HG02973 (cell line): ENCODE results near the gene DICER1.
"Not testable (repeated sequence)": the region's sequence is repeated elsewhere in the genome, so short reads cannot be mapped to it uniquely, and the experiment has no call there.

Experiments
- ATAC-seq: cut with Tn5 transposase; IDR thresholded peaks from one replicate; pipeline ENCODE4 v1.9.1; 2021; ENCODE audit warnings: moderate library complexity; ENCODE audit not compliant: unreplicated experiment

The DICER1 gene, protein sequence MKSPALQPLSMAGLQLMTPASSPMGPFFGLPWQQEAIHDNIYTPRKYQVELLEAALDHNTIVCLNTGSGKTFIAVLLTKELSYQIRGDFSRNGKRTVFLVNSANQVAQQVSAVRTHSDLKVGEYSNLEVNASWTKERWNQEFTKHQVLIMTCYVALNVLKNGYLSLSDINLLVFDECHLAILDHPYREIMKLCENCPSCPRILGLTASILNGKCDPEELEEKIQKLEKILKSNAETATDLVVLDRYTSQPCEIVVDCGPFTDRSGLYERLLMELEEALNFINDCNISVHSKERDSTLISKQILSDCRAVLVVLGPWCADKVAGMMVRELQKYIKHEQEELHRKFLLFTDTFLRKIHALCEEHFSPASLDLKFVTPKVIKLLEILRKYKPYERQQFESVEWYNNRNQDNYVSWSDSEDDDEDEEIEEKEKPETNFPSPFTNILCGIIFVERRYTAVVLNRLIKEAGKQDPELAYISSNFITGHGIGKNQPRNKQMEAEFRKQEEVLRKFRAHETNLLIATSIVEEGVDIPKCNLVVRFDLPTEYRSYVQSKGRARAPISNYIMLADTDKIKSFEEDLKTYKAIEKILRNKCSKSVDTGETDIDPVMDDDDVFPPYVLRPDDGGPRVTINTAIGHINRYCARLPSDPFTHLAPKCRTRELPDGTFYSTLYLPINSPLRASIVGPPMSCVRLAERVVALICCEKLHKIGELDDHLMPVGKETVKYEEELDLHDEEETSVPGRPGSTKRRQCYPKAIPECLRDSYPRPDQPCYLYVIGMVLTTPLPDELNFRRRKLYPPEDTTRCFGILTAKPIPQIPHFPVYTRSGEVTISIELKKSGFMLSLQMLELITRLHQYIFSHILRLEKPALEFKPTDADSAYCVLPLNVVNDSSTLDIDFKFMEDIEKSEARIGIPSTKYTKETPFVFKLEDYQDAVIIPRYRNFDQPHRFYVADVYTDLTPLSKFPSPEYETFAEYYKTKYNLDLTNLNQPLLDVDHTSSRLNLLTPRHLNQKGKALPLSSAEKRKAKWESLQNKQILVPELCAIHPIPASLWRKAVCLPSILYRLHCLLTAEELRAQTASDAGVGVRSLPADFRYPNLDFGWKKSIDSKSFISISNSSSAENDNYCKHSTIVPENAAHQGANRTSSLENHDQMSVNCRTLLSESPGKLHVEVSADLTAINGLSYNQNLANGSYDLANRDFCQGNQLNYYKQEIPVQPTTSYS (N-terminal part only)

DNA sequence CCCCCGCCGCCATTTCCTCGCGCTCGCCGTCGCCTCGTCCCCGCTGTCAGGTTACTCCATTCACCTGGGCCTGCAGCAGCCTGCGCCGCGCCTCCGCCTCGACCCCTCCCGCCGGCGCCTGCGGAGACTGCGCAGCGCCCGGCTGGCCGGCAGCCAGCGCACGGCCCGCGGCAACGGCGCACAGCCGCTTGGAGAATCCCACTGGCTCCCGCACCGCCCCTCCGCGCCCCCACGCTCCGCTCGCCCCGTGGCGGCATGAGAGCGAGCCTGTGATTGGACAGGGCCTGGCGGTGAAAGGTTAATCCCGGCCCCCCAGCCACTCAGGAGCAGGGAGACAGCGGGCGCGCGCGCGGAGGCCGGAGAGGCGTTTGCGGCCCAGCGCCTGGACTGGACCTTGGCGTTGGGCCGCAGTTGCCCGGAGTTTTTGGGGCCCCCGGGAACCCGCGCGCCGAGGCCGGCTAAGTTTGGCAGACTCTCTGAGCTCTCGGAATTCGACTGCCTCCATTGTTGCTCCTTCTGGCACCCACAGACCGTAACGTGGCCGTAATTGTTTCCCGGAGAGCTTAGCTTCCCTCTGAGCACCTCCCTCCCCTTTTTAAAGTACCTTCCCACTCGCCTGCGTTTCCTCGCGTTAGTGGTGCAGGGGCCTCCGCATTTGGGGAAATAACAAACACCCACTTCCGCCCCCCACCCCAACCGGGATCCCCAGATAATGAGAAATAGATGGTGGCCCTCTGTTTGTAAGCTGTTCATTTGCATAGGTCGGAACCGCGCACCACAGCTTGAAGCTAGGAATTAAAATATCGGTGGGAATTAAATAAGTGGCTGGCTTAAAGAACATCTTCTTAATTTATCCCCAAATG, at the start of gene DICER1:
DICER1 (minus strand) TSS at position 203 of the 863 bp plus-strand sequence. CDS start 24,071 bp downstream, outside the sequence.
- peak; percentile 70 for ATAC-seq

DNA sequence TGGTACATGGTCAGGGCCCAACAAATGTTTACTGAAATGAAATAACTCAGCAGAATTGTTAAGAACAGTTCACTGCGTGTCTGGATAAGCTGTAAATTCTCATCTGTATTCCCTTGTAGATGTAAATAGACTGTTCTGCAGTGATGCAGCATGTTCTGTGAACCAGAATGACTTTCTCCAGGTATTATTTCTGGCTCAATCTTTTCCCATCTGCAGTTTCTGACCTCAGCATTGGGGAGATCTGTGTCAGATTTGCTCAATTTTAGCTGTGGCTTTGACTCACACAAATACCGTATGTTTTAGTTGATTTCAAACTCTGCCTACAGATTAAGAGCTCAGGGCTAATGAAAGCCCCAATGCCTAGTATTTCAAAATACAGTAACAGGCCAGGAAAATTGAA, 49.2 kb upstream of the DICER1 start:
- ATAC-seq: no peak

DNA sequence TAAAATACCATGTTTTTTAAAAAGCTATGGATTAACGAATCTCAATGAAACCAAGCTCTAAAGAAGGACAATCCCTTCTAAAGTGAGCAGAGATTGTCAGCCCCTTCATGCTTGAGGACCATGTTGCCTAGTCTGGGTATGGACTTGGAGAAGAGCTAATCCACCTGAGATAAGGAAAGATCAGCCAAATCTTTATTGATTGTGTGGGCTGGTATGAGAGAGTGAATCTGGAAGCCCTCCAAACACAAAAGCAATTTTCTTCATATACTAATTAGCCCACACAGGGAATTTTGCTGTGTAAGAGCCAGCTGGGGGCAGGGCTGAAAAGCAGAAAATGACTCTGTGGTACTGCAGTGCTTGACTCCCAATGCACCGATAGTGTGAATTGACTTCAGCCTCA, 47.4 kb upstream of the DICER1 start:
- no peak for ATAC-seq

DNA sequence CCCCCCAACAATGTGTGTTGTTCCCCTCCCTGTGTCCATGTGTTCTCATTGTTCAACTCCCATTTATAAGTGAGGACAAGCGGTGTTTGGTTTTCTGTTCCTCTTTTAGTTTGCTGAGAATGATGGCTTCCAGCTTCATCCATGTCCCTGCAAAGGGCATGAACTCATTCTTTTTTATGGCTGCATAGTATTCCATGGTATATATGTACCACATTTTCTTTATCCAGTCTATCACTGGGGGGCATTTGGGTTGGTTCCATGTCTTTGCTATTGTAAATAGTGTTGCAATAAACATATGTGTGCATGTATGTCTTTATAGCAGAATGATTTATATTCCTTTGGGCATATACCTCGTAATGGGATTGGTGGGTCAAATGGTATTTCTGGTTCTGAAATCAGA, 44.4 kb upstream of the DICER1 start:
- ATAC-seq: not testable (repeated sequence)

DNA sequence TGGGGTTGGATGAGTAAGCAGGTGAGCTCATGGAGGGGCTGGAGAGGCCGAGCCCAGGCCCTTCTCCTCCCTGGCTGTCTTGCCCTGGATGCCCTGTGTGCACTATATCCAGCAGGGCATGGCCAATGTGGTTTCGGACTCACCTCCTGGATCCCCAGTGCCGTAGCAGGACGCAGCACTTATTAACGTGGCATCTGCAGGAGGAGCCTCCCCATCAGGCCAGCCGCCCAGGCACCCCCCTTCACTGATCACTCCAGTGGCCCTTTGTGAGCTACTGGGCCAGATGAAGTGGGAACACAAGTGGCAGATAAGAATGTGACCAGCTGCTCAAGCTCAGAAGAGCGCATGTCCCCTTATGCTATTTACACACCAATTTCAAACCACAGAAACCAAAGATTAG, 43.1 kb upstream of the DICER1 start:
- no peak for ATAC-seq

DNA sequence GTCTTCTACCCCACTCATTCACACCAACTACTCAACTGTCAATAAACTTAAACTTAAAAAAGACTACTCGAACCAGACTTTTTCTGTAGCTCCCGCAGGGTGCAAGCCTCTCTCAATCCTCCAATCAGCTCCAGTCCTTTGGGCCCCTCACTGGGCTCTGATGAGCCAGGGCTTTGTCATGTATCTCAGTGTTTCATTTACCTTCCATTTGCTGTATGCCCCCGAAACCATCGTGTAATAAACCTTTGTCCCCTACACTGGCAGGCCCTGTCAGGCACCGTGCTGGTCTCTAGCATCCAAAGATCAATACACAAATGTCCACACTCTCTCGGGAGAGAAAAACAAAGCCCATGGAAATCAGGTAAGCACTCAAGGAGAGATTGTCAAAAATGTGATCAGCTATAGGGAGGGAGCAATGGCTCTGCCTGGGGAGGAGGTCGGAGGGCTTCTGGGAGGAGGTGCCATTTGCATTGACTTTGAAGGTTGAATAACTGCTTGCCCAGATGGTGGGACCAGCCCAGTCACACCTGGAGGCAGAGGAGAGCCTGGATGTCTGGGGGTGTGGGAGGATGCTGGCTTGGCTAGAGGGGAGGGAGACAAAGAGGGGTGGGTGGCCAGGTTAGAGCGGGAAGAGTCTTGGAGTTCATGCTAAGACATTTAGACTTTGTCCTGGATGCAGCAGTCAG, 42.1 kb upstream of the DICER1 start:
- ATAC-seq: no peak

DNA sequence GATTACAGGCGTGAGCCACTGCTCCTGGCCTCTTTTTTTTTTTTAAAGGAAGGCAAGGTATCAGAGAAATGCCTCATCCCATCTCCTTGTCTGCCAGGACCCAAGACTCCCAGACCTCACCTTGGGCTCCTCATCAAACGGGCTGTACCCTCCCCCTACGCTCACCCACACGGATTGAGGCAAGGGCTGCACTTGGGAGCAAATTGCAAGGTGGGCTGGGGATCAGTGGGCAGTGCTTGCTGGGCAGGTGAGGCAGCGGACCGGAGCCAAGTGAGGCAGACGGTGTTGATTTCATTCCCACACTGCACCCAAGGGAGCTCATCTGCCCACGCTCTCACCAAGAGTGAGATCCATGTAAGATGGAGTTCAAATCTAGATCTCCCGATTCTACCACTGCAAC, 41.0 kb upstream of the DICER1 start:
- ATAC-seq: no peak

DNA sequence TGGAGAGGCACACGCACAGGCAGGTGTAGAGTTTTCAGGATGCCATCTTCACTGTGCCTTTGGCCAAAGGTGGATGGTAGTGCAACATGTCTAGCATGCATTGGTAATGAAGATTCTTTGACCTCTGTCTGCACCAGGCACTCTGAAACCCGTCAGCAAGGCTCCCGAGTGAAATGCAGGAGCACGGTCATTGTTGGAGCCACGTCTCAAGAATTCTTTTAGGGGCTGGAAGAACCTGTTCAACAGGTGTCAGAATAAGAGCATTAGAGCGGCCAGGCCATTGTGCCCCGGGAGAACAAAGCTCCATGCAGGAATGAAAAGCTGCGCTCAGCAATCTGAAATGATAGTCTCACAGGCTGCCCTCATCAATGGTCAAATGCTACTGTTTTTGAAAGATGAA, 40.2 kb upstream of the DICER1 start:
- ATAC-seq: no peak

DNA sequence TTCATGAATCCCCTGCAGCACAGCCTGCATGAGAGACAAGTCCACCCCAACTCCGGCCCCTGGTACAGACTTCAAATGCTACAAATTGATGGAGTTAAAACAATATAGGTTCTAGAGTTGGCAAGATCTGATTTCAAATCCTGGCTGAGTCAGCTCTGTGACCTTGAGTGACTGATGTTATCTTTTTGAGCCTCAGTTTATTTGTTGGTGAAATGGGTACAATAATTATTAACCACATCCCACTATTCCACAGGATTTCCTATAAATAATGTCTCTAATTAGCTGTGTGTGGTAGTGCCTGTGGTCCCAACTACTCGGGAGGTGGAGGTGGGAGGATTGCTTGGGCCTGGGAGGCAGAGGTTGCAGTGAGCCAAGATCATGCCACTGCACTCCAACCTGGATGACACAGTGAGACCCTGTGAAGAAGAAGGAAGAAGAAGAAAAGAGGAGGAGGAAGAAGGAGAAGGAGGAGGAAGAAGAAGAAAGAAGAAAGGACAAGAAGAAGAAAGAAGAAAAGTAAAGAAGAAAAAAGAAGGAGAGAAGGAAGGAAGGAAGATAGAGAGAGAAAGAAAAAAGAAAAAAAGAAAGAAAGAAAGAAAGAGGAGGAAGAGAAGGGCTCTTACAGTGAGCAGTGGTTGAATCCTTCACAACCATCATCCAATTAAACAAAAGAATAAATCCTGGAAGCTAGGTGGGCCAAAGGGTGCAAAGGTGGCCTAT, 39.7 kb upstream of the DICER1 start:
- no peak for ATAC-seq

DNA sequence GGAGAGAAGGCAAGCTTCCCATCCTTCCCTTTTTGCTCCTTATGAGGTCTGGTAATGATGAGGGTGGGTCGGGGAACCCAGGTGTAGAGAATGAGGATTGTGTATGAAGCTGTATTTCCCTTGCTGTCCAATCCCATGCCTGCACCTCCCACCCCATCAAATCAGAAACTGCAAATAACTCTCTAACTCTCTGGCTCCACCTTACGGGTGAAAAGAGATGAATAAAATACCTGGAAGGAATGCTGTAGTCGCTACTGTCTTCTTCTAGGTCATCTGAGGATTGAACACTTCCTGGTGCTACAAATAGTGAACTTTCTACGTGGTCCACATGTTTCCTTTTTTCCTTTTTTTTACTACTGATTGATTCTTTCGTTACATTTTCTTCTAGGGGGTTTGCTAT, 38.9 kb upstream of the DICER1 start:
- ATAC-seq: no peak

DNA sequence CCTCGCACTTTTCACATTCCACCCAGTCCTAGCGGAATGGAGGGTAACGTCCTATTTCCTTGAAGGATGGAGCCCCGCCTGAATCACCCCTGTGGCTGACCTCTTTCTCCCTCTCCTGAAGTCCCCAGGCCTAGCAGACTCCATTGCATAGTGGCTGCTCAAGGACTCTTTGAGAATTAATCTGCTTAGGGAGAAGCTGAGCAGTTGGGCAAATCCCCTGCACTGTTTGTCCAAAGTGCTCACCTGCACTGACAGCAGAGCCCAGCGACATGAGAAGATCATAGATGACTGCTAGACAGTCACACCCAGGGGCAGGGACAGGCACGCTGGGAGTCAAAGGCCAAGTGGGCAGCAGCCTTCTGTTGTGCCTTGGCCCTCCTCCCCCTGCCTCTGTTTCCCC, 37.7 kb upstream of the DICER1 start:
- no peak for ATAC-seq

DNA sequence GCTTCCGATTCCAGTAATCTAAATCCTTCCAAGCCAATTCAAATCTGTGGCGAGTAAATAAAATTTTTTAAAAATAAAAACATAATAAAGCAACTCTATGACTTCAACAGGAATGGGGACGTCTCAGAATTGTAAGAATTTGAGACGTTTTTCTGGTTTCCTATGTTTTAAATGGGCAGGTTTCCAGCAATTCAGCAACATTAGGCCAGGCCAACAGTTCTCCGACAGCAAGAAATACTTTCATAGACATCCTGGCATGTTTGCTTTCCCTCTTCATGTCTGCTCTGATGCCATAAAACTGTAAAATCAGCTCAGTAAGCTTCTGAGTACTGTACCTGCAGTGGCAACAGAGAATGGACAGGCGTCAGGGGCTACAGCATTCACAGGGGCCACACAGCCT, 35.8 kb upstream of the DICER1 start:
- ATAC-seq: no peak

DNA sequence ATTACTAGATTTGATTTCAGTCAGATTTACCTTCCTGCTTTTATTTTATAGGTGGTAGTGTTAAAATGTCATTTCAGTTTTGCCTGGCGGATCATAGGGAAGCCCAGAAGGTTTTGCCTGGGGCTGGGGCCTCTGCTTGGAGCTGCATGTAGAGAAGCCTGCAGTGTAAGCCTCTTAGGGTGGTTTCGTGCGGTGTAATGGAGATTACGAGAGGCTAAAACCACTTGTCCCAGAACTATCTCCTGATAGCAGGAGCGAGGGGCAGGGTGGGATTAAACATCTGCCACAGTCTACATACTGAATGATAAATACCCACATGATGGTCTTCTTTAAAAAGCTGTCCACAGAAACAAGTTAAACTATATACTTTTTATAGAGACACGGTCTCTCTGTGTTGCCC, 35.0 kb upstream of the DICER1 start:
- no peak for ATAC-seq

DNA sequence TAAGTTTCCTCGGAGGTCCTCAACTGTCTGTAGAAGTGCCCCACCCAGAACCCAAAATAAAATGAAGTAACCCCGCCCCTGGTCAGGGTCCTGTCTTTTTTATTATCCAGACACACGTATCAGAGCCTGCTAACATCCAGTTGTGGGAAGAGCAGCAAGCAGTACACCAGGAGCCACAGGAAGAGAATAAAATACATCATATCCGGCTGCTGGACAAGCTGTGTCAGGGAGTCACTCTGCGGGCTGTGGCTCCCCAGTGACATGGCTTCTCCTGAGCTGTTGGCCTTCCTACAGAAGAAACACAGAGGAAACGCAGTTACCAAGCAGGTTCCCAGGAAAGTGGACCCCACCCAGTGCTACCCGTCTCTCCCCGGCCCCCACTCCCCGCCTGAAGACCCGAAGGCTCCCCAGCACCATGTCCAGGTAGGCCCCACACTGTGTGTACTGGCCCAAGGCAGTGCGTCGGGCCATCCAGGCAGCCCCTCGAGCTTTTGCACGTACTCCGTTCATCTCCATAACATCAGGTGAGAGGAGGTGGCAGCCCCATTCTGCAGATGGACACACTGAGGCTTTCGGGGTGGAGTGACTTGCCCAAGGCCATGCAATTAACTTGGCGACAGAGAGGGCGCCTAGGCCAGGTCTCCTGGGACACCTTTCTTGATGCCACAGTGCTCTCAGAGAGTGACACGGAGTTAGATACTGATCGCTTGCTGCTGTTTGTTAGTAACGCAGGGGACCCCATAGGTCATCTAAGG, 34.3 kb upstream of the DICER1 start:
- ATAC-seq: no peak

DNA sequence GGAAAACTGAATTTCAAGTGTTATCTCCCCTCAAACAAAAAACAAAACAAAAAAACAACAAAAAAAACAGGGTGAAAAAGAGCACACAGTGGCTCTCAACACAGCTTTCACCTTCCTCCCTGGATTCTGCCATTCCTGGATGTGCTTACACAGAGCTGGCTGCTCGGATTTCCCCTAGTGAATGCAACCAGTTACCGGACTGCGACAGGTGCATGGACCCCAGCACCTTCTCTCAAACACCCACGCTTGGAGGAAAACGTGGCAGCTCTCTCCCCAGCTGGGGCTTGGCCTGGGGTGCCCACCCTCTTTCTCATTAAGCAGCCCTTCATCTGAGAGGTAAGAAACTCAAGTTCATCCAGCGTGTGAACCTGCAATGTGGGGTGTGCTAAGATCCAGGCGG, 33.5 kb upstream of the DICER1 start:
- ATAC-seq: no peak

DNA sequence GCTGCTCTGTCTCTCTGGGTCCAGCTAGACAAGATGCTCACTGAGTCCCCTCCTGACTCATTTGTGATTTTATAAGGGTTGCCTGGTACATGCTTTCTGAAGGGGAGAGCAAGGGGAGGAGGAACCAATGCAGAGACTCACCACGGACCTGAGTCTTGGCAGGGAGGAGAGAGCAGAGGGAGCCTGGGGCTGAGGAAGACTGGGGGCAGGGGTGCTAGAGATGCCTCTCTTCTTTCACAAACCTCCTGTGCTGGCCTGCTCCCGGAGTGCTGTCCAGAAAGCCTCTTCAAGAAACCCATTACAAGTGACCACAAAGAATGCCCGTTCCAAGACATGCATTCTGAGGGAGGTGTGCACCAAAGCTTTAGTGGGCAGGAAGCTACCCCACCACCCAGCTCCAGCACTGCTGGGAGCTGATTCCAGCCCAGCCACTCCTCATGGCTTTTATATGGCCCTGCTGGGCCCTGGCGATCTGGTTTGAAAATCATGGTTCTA, 33.1 kb upstream of the DICER1 start:
- no peak for ATAC-seq

DNA sequence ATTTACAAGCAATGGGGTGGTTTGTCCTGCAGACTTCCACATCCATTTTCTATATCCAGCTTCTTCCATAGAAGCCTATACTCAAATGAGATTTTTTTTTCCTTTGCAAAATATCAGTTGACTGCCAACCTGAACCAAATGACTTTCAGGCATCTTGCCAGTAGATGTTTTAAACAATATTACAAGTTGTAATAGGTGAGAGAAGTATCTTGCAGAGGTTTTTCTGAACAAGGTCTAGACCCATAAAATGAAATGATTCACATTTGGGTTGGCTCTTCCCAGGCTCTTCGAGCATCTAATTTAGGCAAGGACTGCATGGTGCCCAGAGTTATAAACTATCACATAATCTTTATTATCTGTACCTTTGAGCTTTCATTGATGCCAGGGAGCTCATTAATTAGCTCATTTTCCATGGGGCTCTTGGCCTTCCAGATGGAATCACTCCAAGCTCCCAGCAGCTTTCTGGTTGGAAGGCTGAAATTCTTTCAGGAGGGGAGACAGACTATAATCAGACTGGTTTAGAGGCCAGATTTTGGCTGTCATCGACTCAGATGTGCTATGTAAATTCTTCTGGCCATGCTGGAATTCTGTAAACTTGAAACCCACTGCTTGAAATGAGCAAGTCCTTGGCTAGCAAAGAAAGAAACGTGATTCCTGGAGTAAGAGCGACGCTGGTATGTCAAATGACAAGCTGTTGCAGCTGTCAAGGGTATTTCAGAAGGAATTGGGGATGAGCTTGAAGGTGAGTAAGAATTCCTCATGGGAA, 32.2 kb upstream of the DICER1 start:
- ATAC-seq: no peak

DNA sequence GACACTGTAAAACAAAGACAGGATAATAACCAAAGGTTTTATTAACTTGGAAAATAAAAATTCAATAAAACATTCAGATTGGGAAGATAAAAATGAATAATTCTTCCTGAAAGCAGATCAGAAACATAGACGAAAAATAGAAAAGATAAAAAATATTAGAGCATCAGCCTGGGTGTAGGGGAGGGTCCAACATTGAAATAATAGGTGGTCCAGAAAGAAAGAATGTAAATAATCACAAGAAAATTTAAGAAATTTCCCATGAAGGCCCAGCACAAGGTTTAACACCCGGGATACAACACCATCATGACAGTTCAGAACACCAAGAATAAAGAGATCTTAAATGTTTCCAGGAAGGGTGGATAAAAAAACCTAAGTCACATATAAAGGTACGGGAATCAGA, 31.1 kb upstream of the DICER1 start:
- no peak for ATAC-seq
